ENCODE data around the gene CFAP126.
"Not testable (repeated sequence)": the region's sequence is repeated elsewhere in the genome, so short reads cannot be mapped to it uniquely, and the experiment has no call there.

The CFAP126 gene

DNA sequence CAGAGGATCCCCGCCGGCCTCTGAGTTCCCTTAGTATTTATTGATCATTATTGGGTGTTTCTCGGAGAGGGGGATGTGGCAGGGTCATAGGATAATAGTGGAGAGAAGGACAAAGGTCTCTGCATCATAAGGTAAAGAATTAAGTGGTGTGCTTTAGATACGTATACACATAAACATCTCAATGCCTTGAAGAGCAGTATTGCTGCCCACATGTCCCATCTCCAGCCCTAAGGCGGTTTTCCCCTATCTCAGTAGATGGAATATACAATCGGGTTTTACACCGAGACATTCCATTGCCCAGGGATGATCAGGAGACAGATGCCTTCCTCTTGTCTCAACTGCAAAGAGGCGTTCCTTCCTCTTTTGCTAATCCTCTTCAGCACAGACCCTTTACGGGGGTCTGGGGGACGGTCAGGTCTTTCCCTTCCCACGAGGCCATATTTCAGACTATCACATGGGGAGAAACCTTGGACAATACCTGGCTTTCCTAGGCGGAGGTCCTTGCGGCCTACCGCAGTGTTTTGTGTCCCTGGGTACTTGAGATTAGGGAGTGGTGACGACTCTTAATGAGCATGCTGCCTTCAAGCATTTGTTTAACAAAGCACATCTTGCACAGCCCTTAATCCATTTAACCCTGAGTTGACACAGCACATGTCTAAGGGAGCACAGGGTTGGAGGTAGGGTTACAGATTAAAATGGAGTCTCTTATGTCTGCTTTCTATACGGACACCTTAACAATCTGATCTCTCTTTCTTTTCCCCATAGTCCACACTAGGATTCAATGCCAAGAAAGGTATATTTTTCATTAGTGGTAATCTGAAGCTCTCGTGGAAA lies 51.6 kb downstream of the CFAP126 start:
- peak; percentile 30 for DNase-seq
- in situ Hi-C loops (cut with MboI; ENCODE audit: low pct_unique_long_range_greater_than_20kb, low sequenced_read_pairs) = not testable (repeated sequence)
